SK-N-SH treated with all-trans-retinoic acid at 6 μM for 48 hours (cell line): ENCODE data around the gene SERPINH1.

Experiments used
- ARNTL ChIP-seq: fragments of 450-650 bp; formaldehyde crosslinking; IDR thresholded peaks from 2 replicates; pipeline ENCODE4 v1.5.0; 2020; ENCODE audit warnings: low read depth, mild to moderate bottlenecking, moderate library complexity, borderline replicate concordance
- BACH2 ChIP-seq: fragments of 250-450 bp; sonication (Bioruptor Pico); IDR thresholded peaks from 2 replicates; pipeline ENCODE4 v1.9.0; 2021; ENCODE audit warnings: mild to moderate bottlenecking, borderline replicate concordance
- CSDC2 ChIP-seq: fragments of 250-450 bp; sonication (Bioruptor Pico); IDR thresholded peaks from 2 replicates; pipeline ENCODE4 v1.5.0; 2020; ENCODE audit warnings: mild to moderate bottlenecking, moderate library complexity
- OSR1 ChIP-seq: fragments of 250-450 bp; sonication (Bioruptor Pico); IDR thresholded peaks from 2 replicates; pipeline ENCODE4 v1.8.0; 2022; ENCODE audit warnings: moderate library complexity, mild to moderate bottlenecking, inconsistent platforms
- PPARA ChIP-seq: fragments of 250-450 bp; sonication (Bioruptor Pico); IDR thresholded peaks from 2 replicates; pipeline ENCODE4 v1.5.0; 2020; ENCODE audit warnings: mild to moderate bottlenecking, borderline replicate concordance
- TCF4 ChIP-seq: fragments of 250-450 bp; sonication (Bioruptor Pico); IDR thresholded peaks from 2 replicates; pipeline ENCODE4 v1.8.0; 2021; ENCODE audit warnings: mild to moderate bottlenecking, moderate library complexity, borderline replicate concordance
- TOX ChIP-seq: fragments of 250-450 bp; sonication (Bioruptor Pico); IDR thresholded peaks from 2 replicates; pipeline ENCODE4 v1.8.0; 2021; ENCODE audit warnings: mild to moderate bottlenecking, moderate library complexity, borderline replicate concordance
- ZFP3 ChIP-seq: fragments of 250-450 bp; sonication (Bioruptor Pico); IDR thresholded peaks from 2 replicates; pipeline ENCODE4 v1.5.0; 2020; ENCODE audit warnings: mild to moderate bottlenecking, moderate library complexity
- ZNF565 ChIP-seq: fragments of 450-650 bp; formaldehyde crosslinking; conservative IDR thresholded peaks from 2 replicates; pipeline ENCODE4 v1.5.0; 2020; ENCODE audit warnings: low read depth, mild to moderate bottlenecking, moderate library complexity
- TF ChIP-seq, protein P1 (sequence below): fragments of 250-450 bp; sonication (Bioruptor Pico); IDR thresholded peaks from 2 replicates; pipeline ENCODE4 v1.5.1; 2021; ENCODE audit warnings: mild to moderate bottlenecking, moderate library complexity
- TF ChIP-seq, protein P2 (sequence below): fragments of 250-450 bp; sonication (Bioruptor Pico); IDR thresholded peaks from 2 replicates; pipeline ENCODE4 v1.8.0; 2020; ENCODE audit warnings: mild to moderate bottlenecking, moderate library complexity, borderline replicate concordance

GRCh38 chr11:75563501-75563977 lies 1.5 kb downstream of the SERPINH1 start:
- TF ChIP-seq OSR1 (CRISPR knock-in tag): no peak
- TF ChIP-seq ZNF565 (CRISPR knock-in tag): no peak
- TF ChIP-seq CSDC2: no peak
- TF ChIP-seq TOX (CRISPR knock-in tag): no peak
- TF ChIP-seq PPARA (CRISPR knock-in tag): no peak
- TF ChIP-seq, protein P1, sequence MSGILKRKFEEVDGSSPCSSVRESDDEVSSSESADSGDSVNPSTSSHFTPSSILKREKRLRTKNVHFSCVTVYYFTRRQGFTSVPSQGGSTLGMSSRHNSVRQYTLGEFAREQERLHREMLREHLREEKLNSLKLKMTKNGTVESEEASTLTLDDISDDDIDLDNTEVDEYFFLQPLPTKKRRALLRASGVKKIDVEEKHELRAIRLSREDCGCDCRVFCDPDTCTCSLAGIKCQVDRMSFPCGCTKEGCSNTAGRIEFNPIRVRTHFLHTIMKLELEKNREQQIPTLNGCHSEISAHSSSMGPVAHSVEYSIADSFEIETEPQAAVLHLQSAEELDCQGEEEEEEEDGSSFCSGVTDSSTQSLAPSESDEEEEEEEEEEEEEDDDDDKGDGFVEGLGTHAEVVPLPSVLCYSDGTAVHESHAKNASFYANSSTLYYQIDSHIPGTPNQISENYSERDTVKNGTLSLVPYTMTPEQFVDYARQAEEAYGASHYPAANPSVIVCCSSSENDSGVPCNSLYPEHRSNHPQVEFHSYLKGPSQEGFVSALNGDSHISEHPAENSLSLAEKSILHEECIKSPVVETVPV: no peak
- no peak for TF ChIP-seq BACH2 (CRISPR knock-in tag)
- no peak for TF ChIP-seq TCF4 (CRISPR knock-in tag)
- TF ChIP-seq ARNTL: no peak
- TF ChIP-seq ZFP3 (CRISPR knock-in tag): no peak
- TF ChIP-seq, protein P2, sequence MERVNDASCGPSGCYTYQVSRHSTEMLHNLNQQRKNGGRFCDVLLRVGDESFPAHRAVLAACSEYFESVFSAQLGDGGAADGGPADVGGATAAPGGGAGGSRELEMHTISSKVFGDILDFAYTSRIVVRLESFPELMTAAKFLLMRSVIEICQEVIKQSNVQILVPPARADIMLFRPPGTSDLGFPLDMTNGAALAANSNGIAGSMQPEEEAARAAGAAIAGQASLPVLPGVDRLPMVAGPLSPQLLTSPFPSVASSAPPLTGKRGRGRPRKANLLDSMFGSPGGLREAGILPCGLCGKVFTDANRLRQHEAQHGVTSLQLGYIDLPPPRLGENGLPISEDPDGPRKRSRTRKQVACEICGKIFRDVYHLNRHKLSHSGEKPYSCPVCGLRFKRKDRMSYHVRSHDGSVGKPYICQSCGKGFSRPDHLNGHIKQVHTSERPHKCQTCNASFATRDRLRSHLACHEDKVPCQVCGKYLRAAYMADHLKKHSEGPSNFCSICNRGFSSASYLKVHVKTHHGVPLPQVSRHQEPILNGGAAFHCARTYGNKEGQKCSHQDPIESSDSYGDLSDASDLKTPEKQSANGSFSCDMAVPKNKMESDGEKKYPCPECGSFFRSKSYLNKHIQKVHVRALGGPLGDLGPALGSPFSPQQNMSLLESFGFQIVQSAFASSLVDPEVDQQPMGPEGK (CRISPR knock-in tag): no peak
